Activated CD4-positive, alpha-beta T cell treated with anti-CD3 and anti-CD28 coated beads for 24 hours (primary cell): ENCODE data around the gene MRAP.

ENCODE experiments used
- DNase-seq, 2 donors: peaks; one replicate each; pipeline ENCODE4 v3.0.0-alpha.2; 2020; ENCODE audit warnings: low read depth in 2 of 2

Gene MRAP

GRCh38 chr21:32300117-32300681 is 1.5 kb downstream of the MRAP start:
- DNase-seq = no peak

- no peak for DNase-seq
Observed at GRCh38 chr21:32301596-32301995, 2.9 kb downstream of the MRAP start.

GRCh38 chr21:32302560-32302959 is 3.9 kb downstream of the MRAP start:
- DNase-seq = no peak

- no peak for DNase-seq
Observed at GRCh38 chr21:32303385-32303784, 4.7 kb downstream of the MRAP start.

- no peak for DNase-seq
Observed at GRCh38 chr21:32304998-32305397, 6.3 kb downstream of the MRAP start.

- DNase-seq = no peak
Observed at GRCh38 chr21:32306021-32306780, 7.5 kb downstream of the MRAP start.

- DNase-seq = no peak
Observed at GRCh38 chr21:32307706-32308105, 9.1 kb downstream of the MRAP start.

GRCh38 chr21:32308696-32309095 is 10.0 kb downstream of the MRAP start:
- no peak for DNase-seq

- DNase-seq = no peak
Observed at GRCh38 chr21:32309906-32310460, 11.3 kb downstream of the MRAP start.

- DNase-seq = peak in 1 of 2 donors; percentile 5
Observed at GRCh38 chr21:32310976-32311375, 12.3 kb downstream of the MRAP start.

GRCh38 chr21:32311621-32312020 is 13.0 kb downstream of the MRAP start:
- no peak for DNase-seq

GRCh38 chr21:32312326-32312725 is 13.7 kb downstream of the MRAP start:
- DNase-seq = no peak

- DNase-seq = no peak
Observed at GRCh38 chr21:32312976-32313375, 14.3 kb downstream of the MRAP start.

- DNase-seq = no peak
Observed at GRCh38 chr21:32314806-32315205, 16.2 kb downstream of the MRAP start.

GRCh38 chr21:32315511-32316281 is 17.0 kb downstream of the MRAP start:
- no peak for DNase-seq

GRCh38 chr21:32316361-32317215 is 17.9 kb downstream of the MRAP start:
- DNase-seq = no peak

GRCh38 chr21:32317726-32318125 is 19.1 kb downstream of the MRAP start:
- DNase-seq = no peak

- no peak for DNase-seq
Observed at GRCh38 chr21:32319012-32319411, 20.4 kb downstream of the MRAP start.

- DNase-seq = no peak
Observed at GRCh38 chr21:32320059-32320458, 21.4 kb downstream of the MRAP start.

GRCh38 chr21:32320726-32321125 is 22.1 kb downstream of the MRAP start:
- no peak for DNase-seq

GRCh38 chr21:32321480-32321879 is 22.8 kb downstream of the MRAP start:
- DNase-seq = no peak

GRCh38 chr21:32322103-32322502 is 23.4 kb downstream of the MRAP start:
- DNase-seq = no peak
